HepG2 (cell line): ENCODE results near the gene CLASP1. TPM values are rescaled to one million over a fixed set of nuclear protein-coding genes. Genes with fewer than 3 reads are reported as not detected.

Source experiments
- ATAC-seq: fragments of 200-7000 bp; cut with Tn5 transposase; 3 replicates; pipeline ENCODE4 v1.9.1; 2020; ENCODE audit warnings: mild to moderate bottlenecking, moderate library complexity
- BruUV-seq: library from RNA; stranded (reverse); fragments of 400-500 nt; replicated peaks from 2 replicates; lab custom pipeline; 2021; lab: Mats Ljungman, UMichigan
- CTCF ChIA-PET: fragments of 300-600 bp; formaldehyde crosslinking; extraction: SDS; loops from one replicate; lab custom pipeline; 2021; ENCODE audit warnings: low total read pairs, inconsistent platforms, low intra/inter-chr PET ratio; lab: Yijun Ruan, JAX
- POLR2A ChIA-PET: fragments of 350-600 bp; sonication (Branson Sonifier 250); formaldehyde crosslinking; loops from one replicate; lab custom pipeline; 2020; ENCODE audit warnings: antibody characterized with exemption, inconsistent platforms; lab: Yijun Ruan, JAX
- DNase-seq: peaks from one replicate; pipeline ENCODE4 v3.0.0-alpha.2; 2015; ENCODE audit warnings: low spot score
- FAIRE-seq: peaks from 3 replicates; lab custom pipeline; 2011; peaks lifted over from hg19 to GRCh38; lab: Jason Lieb, UNC
- H2AFZ ChIP-seq: one replicate; pipeline ENCODE4 v1.6.1; 2011; ENCODE audit warnings: low read length, inconsistent platforms
- H3K27ac ChIP-seq: fragments of 300-600 bp; 3 replicates; pipeline ENCODE4 v1.8.0; 2011; ENCODE audit warnings: mixed run types, mild to moderate bottlenecking, mixed read lengths, low read length, inconsistent platforms; ENCODE audit not compliant: insufficient read depth; ENCODE audit errors: extremely low read length
- H3K27me3 ChIP-seq, 2 experiments: fragments of 200-600 bp in 1 of 2; 2 replicates in 1 of 2; 3 replicates in 1 of 2; pipeline versions ENCODE4 v1.6.0 to v1.8.0; 2011; ENCODE audit warnings: low read length in 2 of 2, mild to moderate bottlenecking in 2 of 2, moderate library complexity in 2 of 2, inconsistent platforms in 1 of 2; ENCODE audit not compliant: insufficient read depth in 2 of 2, control insufficient read depth in 1 of 2
- H3K36me3 ChIP-seq, 2 experiments: fragments of 200-600 bp in 1 of 2; replicated peaks in 1 of 2; 2 replicates in 1 of 2; 3 replicates in 1 of 2; pipeline versions ENCODE4 v1.5.1 to v1.8.0; 2011; ENCODE audit warnings: low read length in 2 of 2, inconsistent platforms in 1 of 2; ENCODE audit not compliant: insufficient read depth in 2 of 2, control insufficient read depth in 1 of 2
- H3K4me1 ChIP-seq: 2 replicates; pipeline ENCODE4 v1.5.1; 2012; ENCODE audit warnings: low read length, inconsistent platforms; ENCODE audit not compliant: insufficient read depth
- H3K4me2 ChIP-seq: 2 replicates; pipeline ENCODE4 v1.6.0; 2011; ENCODE audit warnings: low read depth, low read length, inconsistent platforms
- H3K4me3 ChIP-seq, 3 experiments: fragments of 200-600 bp in 1 of 3; sonication (generic), shearing (Covaris generic) in 1 of 3; replicated peaks in 1 of 3; 2 replicates each; pipeline ENCODE4 v1.5.1; 2011 to 2016; ENCODE audit warnings: low read length in 3 of 3, inconsistent platforms in 2 of 3, low read depth in 2 of 3, mild to moderate bottlenecking in 2 of 3, control low read depth in 1 of 3, mixed read lengths in 1 of 3; ENCODE audit not compliant: insufficient read depth in 1 of 3
- H3K79me2 ChIP-seq: one replicate; pipeline ENCODE4 v1.6.1; 2011; ENCODE audit warnings: low read length, inconsistent platforms; ENCODE audit not compliant: insufficient read depth
- H3K9ac ChIP-seq: 2 replicates; pipeline ENCODE4 v1.6.0; 2011; ENCODE audit warnings: mild to moderate bottlenecking, low read depth, low read length, inconsistent platforms; ENCODE audit not compliant: insufficient read depth
- H3K9me3 ChIP-seq: 2 replicates; pipeline ENCODE4 v1.5.1; 2012; ENCODE audit warnings: mild to moderate bottlenecking, low read length
- H4K20me1 ChIP-seq: 2 replicates; pipeline ENCODE4 v1.6.0; 2011; ENCODE audit warnings: inconsistent platforms, mild to moderate bottlenecking, low read length, moderate library complexity; ENCODE audit not compliant: insufficient read depth
- SMAD3 ChIP-seq: sonication (generic); formaldehyde crosslinking; IDR thresholded peaks from 2 replicates; pipeline ENCODE4 v1.4.0; 2020; ENCODE audit warnings: missing genetic modification reagents
- ZGPAT ChIP-seq: IDR thresholded peaks from 2 replicates; pipeline ENCODE4 v1.6.1; 2016; ENCODE audit warnings: mild to moderate bottlenecking
- ZNF326 ChIP-seq: sonication (generic); formaldehyde crosslinking; IDR thresholded peaks from 2 replicates; pipeline ENCODE4 v1.4.0; 2020; ENCODE audit warnings: missing genetic modification reagents, borderline replicate concordance
- ZNF407 ChIP-seq: sonication (generic); formaldehyde crosslinking; IDR thresholded peaks from one replicate; pipeline ENCODE4 v1.5.1; 2020; ENCODE audit warnings: mild to moderate bottlenecking, missing genetic modification reagents; ENCODE audit errors: not compliant biosample characterization
- ZNF468 ChIP-seq: sonication (generic); formaldehyde crosslinking; IDR thresholded peaks from 2 replicates; pipeline ENCODE4 v1.8.0; 2022; ENCODE audit warnings: mild to moderate bottlenecking, moderate library complexity, missing genetic modification reagents
- WGBS: methylation state at CpG from one replicate; pipeline ENCODE4 v1.1.6; 2017; ENCODE audit warnings: low lambda C conversion rate; 5-methylcytosine and 5-hydroxymethylcytosine counted together
- in situ Hi-C: cut with HindIII; loops from 2 replicates; pipeline ENCODE4 v1.10.0; 2017; ENCODE audit warnings: low pct_unique_long_range_greater_than_20kb; ENCODE audit not compliant: extremely low pct_ligation_motif_present
- intact Hi-C: fragments of 100-400 bp; cut with micrococcal nuclease; formaldehyde crosslinking; loops from one replicate; pipeline ENCODE4 v1.10.0; 2022; ENCODE audit not compliant: unreplicated experiment
- polyA plus RNA-seq, 8 experiments: library from polyadenylated mRNA; depleted of rRNA in 3 of 8; stranded (reverse) in 7 of 8; unstranded in 1 of 8; fragments of >200 nt; fragmentation: Illumina TruSeq in 4 of 8; extraction: Trizol in 4 of 8; gene quantifications; 2 replicates each; pipeline versions ENCODE4 v1.2.1 to v1.2.3, GENCODE V29; 2011 to 2016; ENCODE audit warnings: low read depth in 4 of 8, missing spikeins in 1 of 8, mixed read lengths in 1 of 8; ENCODE audit not compliant: insufficient read depth in 1 of 8
- total RNA-seq, 5 experiments: library from RNA; depleted of rRNA; stranded (reverse); fragments of >200 nt; fragmentation: Illumina TruSeq; extraction: Trizol; gene quantifications; 2 replicates each; pipeline ENCODE4 v1.2.3, GENCODE V29; 2016; ENCODE audit warnings: low read depth in 1 of 5

The CLASP1 gene
- total and polyA plus RNA-seq, 2 of the 13 experiments (the other 11 are each of a cell fraction or from before 2014, with no cell fraction given) = 11.7 to 47.9 TPM

- in situ Hi-C loops (no loop called here), intact Hi-C loops (no loop called here)
- H3K27me3 ChIP-seq = no peaks in the 10 kb centered on the region
- no peak overlapping the region for H3K4me2 ChIP-seq
- POLR2A ChIA-PET = no interaction called here
- no peaks in the 10 kb centered on the region for H3K9me3 ChIP-seq
- TF ChIP-seq ZNF326 (CRISPR knock-in tag) (no peak), ZGPAT (CRISPR knock-in tag) (no peak), SMAD3 (no peak), ZNF407 (CRISPR knock-in tag) (no peak), ZNF468 (CRISPR knock-in tag) (no peak)
- H3K79me2 ChIP-seq = no peaks in the 10 kb centered on the region
- CTCF ChIA-PET = no interaction called here
- FAIRE-seq = no peak
- no peaks in the 10 kb centered on the region for H4K20me1 ChIP-seq
- H3K27ac ChIP-seq = no peak overlapping the region
- no peak for DNase-seq
- H3K4me1 ChIP-seq = no peaks in the 10 kb centered on the region
- peaks cover 52 to 75% of the 10 kb centered on the region in 2 experiments for H3K36me3 ChIP-seq
- H3K9ac ChIP-seq = no peak overlapping the region
- no TSS peak for BruUV-seq
- ATAC-seq = no peak
- 94% methylated on average over 8 of the region's 8 CpGs for WGBS
- H2AFZ ChIP-seq = no peak overlapping the region
- H3K4me3 ChIP-seq = no peak overlapping the region
Observed at GRCh38 chr2:121346859-121347258, 302.4 kb downstream of the CLASP1 start.
